Panc1 (cell line): Measurements from ENCODE around the gene GDPD5.

ENCODE experiments used
- POLR2AphosphoS5 ChIP-seq: IDR thresholded peaks from 2 replicates; pipeline ENCODE4 v1.6.1; 2012; ENCODE audit warnings: mild to moderate bottlenecking, low read depth, low read length, moderate library complexity
- REST ChIP-seq, 2 experiments: IDR thresholded peaks; 2 replicates each; pipeline ENCODE4 v1.6.1; 2011 to 2012; ENCODE audit warnings: low read depth in 2 of 2, control low read depth in 1 of 2, low read length in 1 of 2, mild to moderate bottlenecking in 1 of 2, moderate library complexity in 1 of 2; ENCODE audit not compliant: insufficient read depth in 1 of 2
- TCF7L2 ChIP-seq: IDR thresholded peaks from 2 replicates; pipeline ENCODE4 v1.6.1; 2011; ENCODE audit warnings: mild to moderate bottlenecking, low read depth, low read length, inconsistent platforms
- TF ChIP-seq, protein P1 (sequence below): fragments of 450-650 bp; IDR thresholded peaks from 2 replicates; pipeline ENCODE4 v1.5.1; 2017; ENCODE audit warnings: mild to moderate bottlenecking

DNA sequence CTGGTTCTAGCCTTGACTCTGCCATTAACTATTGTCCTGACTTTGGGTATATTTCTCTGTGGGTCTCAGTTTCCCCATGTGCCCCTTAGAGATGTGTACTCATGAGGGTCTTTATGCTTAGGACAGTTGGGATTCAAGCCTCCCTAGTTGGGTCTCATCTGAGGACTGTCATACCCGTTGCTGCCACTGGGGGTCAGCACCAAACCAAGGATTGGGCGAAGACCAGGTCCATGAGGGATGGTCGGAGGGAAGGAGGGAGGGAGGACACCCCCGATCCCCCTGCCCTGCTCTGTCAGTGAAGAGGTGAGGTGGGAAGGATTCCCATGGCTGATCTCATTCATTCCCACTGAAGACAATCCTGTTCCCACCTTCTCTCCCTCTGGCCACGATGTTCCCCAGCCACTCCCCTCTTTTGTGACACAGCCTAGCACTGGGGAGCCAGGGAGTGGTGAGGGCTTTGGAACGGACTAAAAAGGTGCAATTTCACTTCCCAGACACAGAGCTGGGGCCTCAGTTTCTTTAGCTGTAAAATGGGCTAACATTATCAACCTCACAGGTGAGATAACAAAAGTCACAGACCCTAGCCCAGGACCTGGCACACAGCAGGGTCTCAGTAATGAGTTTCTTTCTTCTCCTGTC, 80.3 kb downstream of the GDPD5 start:
- TF ChIP-seq POLR2AphosphoS5 (no peak), REST (IDR thresholded peaks at IDR 0.05; ENCODE audit: insufficient read depth in 1 of 2, low read depth in 2 of 2, low read length in 1 of 2) (no peak), TCF7L2 (no peak)
- TF ChIP-seq, protein P1, sequence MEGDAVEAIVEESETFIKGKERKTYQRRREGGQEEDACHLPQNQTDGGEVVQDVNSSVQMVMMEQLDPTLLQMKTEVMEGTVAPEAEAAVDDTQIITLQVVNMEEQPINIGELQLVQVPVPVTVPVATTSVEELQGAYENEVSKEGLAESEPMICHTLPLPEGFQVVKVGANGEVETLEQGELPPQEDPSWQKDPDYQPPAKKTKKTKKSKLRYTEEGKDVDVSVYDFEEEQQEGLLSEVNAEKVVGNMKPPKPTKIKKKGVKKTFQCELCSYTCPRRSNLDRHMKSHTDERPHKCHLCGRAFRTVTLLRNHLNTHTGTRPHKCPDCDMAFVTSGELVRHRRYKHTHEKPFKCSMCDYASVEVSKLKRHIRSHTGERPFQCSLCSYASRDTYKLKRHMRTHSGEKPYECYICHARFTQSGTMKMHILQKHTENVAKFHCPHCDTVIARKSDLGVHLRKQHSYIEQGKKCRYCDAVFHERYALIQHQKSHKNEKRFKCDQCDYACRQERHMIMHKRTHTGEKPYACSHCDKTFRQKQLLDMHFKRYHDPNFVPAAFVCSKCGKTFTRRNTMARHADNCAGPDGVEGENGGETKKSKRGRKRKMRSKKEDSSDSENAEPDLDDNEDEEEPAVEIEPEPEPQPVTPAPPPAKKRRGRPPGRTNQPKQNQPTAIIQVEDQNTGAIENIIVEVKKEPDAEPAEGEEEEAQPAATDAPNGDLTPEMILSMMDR: peak; percentile 97
